CD8-positive, alpha-beta memory T cell (primary cell): ENCODE results near the gene ETS1. TPM values are rescaled to one million over a fixed set of nuclear protein-coding genes. Genes with fewer than 3 reads are reported as not detected.

Experiments
- CTCF ChIA-PET: fragments of 350-600 bp; sonication (Branson Sonifier 250); formaldehyde crosslinking; loops from one replicate; lab custom pipeline; 2021; ENCODE audit warnings: antibody characterized with exemption; lab: Charles Lee
- POLR2A ChIA-PET: fragments of 350-600 bp; sonication (Branson Sonifier 250); formaldehyde crosslinking; loops from one replicate; lab custom pipeline; 2021; ENCODE audit warnings: antibody characterized with exemption; lab: Charles Lee
- DNase-seq, 5 donors: peaks; one replicate each; pipeline versions ENCODE4 v3.0.0 to v3.0.0-alpha.2; 2020 to 2022; ENCODE audit warnings: mixed read lengths in 1 of 5
- H3K27ac ChIP-seq: one replicate; pipeline ENCODE4 v1.7.0; 2013; ENCODE audit warnings: low read depth, mild to moderate bottlenecking, low read length, moderate library complexity
- H3K27me3 ChIP-seq: 2 replicates; pipeline ENCODE4 v1.7.0; 2013; ENCODE audit warnings: low read length, mild to moderate bottlenecking; ENCODE audit not compliant: insufficient read depth, poor library complexity, severe bottlenecking
- H3K36me3 ChIP-seq: 2 replicates; pipeline ENCODE4 v1.7.0; 2013; ENCODE audit warnings: mild to moderate bottlenecking, low read length, moderate library complexity; ENCODE audit not compliant: insufficient read depth
- H3K4me1 ChIP-seq: 2 replicates; pipeline ENCODE4 v1.7.0; 2013; ENCODE audit warnings: mild to moderate bottlenecking, low read length, moderate library complexity; ENCODE audit not compliant: insufficient read depth
- H3K4me3 ChIP-seq: 2 replicates; pipeline ENCODE4 v1.7.0; 2013; ENCODE audit warnings: mild to moderate bottlenecking, low read length
- H3K9me3 ChIP-seq: 2 replicates; pipeline ENCODE4 v1.7.0; 2013; ENCODE audit warnings: mild to moderate bottlenecking, low read length
- H3K27ac Mint-ChIP-seq, 8 donors: one replicate each; pipeline ENCODE4 v1.8.0; 2020 to 2021; ENCODE audit warnings: mixed read lengths in 8 of 8, mild to moderate bottlenecking in 6 of 8, inconsistent platforms in 3 of 8, moderate library complexity in 3 of 8
- H3K27me3 Mint-ChIP-seq, 2 donors: one replicate each; pipeline ENCODE4 v1.8.0; 2020 to 2021; ENCODE audit warnings: mixed read lengths in 2 of 2, mild to moderate bottlenecking in 1 of 2, moderate library complexity in 1 of 2
- H3K36me3 Mint-ChIP-seq, 3 donors: one replicate each; pipeline ENCODE4 v1.8.0; 2020 to 2021; ENCODE audit warnings: mixed read lengths in 3 of 3, inconsistent platforms in 1 of 3, mild to moderate bottlenecking in 1 of 3
- H3K4me1 Mint-ChIP-seq, 3 donors: one replicate each; pipeline ENCODE4 v1.8.0; 2020 to 2021; ENCODE audit warnings: mixed read lengths in 3 of 3, inconsistent platforms in 1 of 3, mild to moderate bottlenecking in 1 of 3
- H3K4me3 Mint-ChIP-seq, 7 donors: one replicate each; pipeline ENCODE4 v1.8.0; 2020 to 2021; ENCODE audit warnings: mixed read lengths in 7 of 7, mild to moderate bottlenecking in 6 of 7, moderate library complexity in 4 of 7, inconsistent platforms in 2 of 7
- H3K9me3 Mint-ChIP-seq, 5 donors: one replicate each; pipeline ENCODE4 v1.8.0; 2020 to 2022; ENCODE audit warnings: mixed read lengths in 5 of 5, mild to moderate bottlenecking in 3 of 5, moderate library complexity in 2 of 5, inconsistent platforms in 1 of 5
- polyA plus RNA-seq: library from polyadenylated mRNA; unstranded; fragments of 300-500 nt; fragmentation: Illumina TruSeq; gene quantifications from one replicate; pipeline ENCODE4 v1.2.3, GENCODE V29; 2021
- total RNA-seq, 2 experiments: library from RNA; stranded (reverse); gene quantifications; one replicate each; pipeline ENCODE4 v1.2.3, GENCODE V29; 2021

ETS1 gene
- total and polyA plus RNA-seq, 3 experiments from 2014 or later: 386 to 411 (median 405) TPM

DNA sequence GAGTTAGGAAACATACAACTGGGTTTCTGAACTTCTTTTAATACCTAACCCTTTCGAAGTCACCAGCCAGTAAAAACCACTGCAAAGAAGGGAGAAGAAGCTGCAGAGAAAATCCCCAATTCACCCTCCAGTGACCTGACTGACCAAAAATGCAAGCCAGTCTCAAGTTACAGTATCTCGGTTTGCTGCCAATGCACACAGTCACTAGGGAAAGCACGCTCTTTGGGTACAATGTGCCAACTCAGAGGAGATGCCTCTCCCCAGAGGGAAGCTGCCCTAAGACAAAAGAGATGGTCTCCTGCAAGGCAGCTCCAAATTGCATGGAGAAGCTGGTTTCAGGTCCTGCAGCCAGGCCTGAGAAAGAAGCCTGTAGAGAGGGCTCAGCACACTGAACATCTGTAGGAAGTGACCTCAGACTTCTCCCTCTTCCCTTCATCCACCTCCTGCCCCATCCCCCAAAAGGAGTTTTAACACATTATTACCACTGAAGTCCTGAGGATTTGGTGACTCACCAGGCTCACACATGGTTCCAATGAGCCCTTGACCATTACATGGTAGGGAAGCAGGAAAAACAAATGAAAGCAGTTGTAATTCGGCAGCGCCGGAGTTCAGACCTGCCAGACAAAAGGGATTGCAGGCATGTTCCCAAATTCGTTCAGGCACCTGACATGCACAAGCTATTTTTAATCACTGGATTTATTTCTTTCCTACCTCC is 90.1 kb downstream of the ETS1 start:
- Histone ChIP-seq H3K9me3 (no peaks in the 10 kb centered on the region), H3K36me3 (peaks cover 26% of the 10 kb centered on the region), H3K27me3 (no peaks in the 10 kb centered on the region), H3K27ac (peak overlapping the region; percentile 20), H3K4me1 (peaks cover 100% of the 10 kb centered on the region), H3K4me3 (peak overlapping the region; percentile 32)
- ChIA-PET CTCF (interaction anchor here (0.7 to 2.6 kb wide), 14 partner anchors 8 to 207 kb away, joined by 3 to 7 read pairs (median 4); no protein-coding TSS in a partner anchor), POLR2A (interaction anchor here (0.8 to 1.6 kb wide), 6 partner anchors 9 to 174 kb away, joined by 3 to 9 read pairs (median 4); no protein-coding TSS in a partner anchor)
- peak overlapping the region; percentile 80 to 99 (median 95) for H3K27ac Mint-ChIP-seq
- DNase-seq: no peak
- peak overlapping the region; percentile 73 to 91 (median 85) for H3K4me3 Mint-ChIP-seq
- no peaks in the 10 kb centered on the region for H3K9me3 Mint-ChIP-seq
- peaks cover 4 to 93% (median 34%) of the 10 kb centered on the region in 3 donors for H3K36me3 Mint-ChIP-seq
- H3K27me3 Mint-ChIP-seq: peaks cover 0 to 2% of the 10 kb centered on the region in 2 donors
- peaks cover 96 to 100% (median 99%) of the 10 kb centered on the region in 3 donors for H3K4me1 Mint-ChIP-seq

DNA sequence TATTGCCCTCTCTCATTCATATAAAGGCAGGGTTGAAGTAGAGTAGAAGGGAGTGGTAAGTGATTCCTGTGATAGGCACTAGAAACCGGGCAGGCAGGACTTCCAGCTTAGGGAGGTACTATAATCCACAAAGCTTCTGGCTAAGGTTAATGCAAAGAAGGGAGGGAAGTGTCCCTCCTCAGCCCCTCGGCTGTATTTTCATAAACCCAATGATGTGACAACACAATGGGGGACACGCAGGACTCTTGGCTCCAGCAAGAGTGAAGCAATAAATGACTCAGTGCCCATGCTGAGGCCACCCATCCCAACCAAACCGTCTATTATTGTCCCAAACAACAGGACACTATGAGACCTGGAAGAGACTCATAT is 90.7 kb downstream of the ETS1 start:
- ChIA-PET CTCF (interaction anchor here (0.7 to 2.6 kb wide), 9 partner anchors 10 to 206 kb away, joined by 3 to 7 read pairs (median 4); no protein-coding TSS in a partner anchor), POLR2A (interaction anchor here (0.8 to 1.5 kb wide), 4 partner anchors 9 to 174 kb away, joined by 3 to 9 read pairs (median 3); no protein-coding TSS in a partner anchor)
- Histone ChIP-seq H3K9me3 (no peaks in the 10 kb centered on the region), H3K4me3 (peak overlapping the region; percentile 32), H3K36me3 (peaks cover 22% of the 10 kb centered on the region), H3K27ac (peak overlapping the region; percentile 20), H3K4me1 (peaks cover 100% of the 10 kb centered on the region), H3K27me3 (no peaks in the 10 kb centered on the region)
- peak overlapping the region; percentile 80 to 99 (median 95) for H3K27ac Mint-ChIP-seq
- H3K4me1 Mint-ChIP-seq: peaks cover 96 to 100% (median 99%) of the 10 kb centered on the region in 3 donors
- H3K9me3 Mint-ChIP-seq: no peaks in the 10 kb centered on the region
- peak overlapping the region; percentile 73 to 91 (median 85) for H3K4me3 Mint-ChIP-seq
- H3K36me3 Mint-ChIP-seq: peaks cover 4 to 93% (median 33%) of the 10 kb centered on the region in 3 donors
- no peak for DNase-seq
- H3K27me3 Mint-ChIP-seq: peaks cover 0 to 2% of the 10 kb centered on the region in 2 donors

DNA sequence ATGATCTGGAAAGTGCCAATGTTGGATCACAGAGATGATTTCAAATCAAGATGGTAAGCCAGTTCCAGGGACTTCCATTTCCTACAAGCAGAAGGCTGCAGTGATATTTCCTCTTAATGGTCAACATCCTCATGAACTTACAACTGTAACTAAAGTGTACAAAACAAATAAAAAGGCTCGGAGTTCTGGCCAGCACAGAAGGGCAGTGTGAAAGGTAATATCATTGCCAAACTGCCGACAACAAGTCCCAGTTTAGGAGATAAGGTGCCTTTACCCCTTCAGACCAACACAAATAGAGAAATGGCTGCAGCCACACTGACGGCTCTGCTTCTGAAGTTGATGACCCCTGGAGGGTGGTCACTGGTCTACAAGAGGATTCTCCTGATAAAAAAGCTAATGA is 91.1 kb downstream of the ETS1 start:
- H3K4me3 ChIP-seq: peak overlapping the region; percentile 32
- no peaks in the 10 kb centered on the region for H3K9me3 Mint-ChIP-seq
- DNase-seq: no peak
- peak overlapping the region; percentile 80 to 99 (median 95) for H3K27ac Mint-ChIP-seq
- H3K9me3 ChIP-seq: no peaks in the 10 kb centered on the region
- peak overlapping the region; percentile 73 to 91 (median 85) for H3K4me3 Mint-ChIP-seq
- H3K36me3 Mint-ChIP-seq: peaks cover 4 to 93% (median 36%) of the 10 kb centered on the region in 3 donors
- peaks cover 0 to 2% of the 10 kb centered on the region in 2 donors for H3K27me3 Mint-ChIP-seq
- ChIA-PET CTCF (interaction anchor here (0.7 to 1.7 kb wide), 4 partner anchors 10 to 136 kb away, joined by 3 to 4 read pairs (median 3); no protein-coding TSS in a partner anchor), POLR2A (interaction anchor here (0.8 to 1.3 kb wide), 2 partner anchors 16 to 29 kb away, joined by 3 to 9 read pairs; no protein-coding TSS in a partner anchor)
- H3K27ac ChIP-seq: no peak overlapping the region
- H3K27me3 ChIP-seq: no peaks in the 10 kb centered on the region
- peaks cover 100% of the 10 kb centered on the region for H3K4me1 ChIP-seq
- H3K36me3 ChIP-seq: peaks cover 22% of the 10 kb centered on the region
- peaks cover 96 to 100% (median 99%) of the 10 kb centered on the region in 3 donors for H3K4me1 Mint-ChIP-seq

DNA sequence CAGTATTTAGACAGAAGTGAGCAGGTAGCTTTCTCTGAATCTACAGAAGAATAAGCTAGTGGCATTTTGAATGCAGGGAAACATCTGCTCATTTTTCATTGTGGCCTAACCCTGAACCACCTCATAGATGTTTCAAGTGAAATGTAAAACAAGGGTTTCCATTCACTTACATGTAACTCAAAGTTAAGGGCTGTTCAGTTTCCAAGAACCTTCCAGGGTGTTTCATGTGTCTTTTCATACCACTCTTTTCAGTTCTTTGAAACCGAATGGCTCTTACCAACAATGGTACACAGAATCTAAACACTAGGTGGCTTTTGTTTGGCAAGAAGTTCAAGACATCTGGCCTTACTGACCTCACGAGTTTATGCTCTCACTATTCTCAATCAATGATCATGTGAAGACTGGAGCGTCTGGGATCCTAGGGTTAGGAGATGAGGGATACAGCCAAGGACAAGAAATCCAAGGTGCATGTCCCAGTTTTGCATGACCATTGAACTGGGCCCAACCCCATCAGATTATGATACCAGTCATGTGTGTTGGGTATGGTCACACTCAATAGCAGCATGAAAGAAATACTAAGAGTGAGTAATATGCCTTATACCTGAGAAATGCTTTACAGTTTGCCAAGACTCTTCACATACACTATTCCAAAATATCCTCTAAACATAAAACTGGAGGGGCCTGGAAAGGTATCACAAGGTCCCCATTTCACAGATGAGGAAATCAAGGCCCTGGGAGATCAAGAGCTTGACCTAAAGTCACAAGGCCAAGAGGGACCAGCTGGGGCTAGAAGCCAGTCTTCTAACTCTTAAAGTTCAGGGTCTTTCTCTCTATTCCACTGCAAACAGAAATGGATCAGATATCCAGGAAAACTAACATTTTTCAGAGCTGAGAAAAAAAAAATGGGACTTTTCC is 92.7 kb downstream of the ETS1 start:
- CTCF ChIA-PET: interaction anchor here (0.6 to 3.3 kb wide), 9 partner anchors 11 to 336 kb away, joined by 3 to 11 read pairs (median 4); no protein-coding TSS in a partner anchor
- Histone ChIP-seq H3K36me3 (peaks cover 26% of the 10 kb centered on the region), H3K27ac (no peak overlapping the region), H3K27me3 (no peaks in the 10 kb centered on the region), H3K4me3 (peak overlapping the region; percentile 12), H3K4me1 (peaks cover 99% of the 10 kb centered on the region), H3K9me3 (no peaks in the 10 kb centered on the region)
- H3K36me3 Mint-ChIP-seq: peaks cover 4 to 93% (median 39%) of the 10 kb centered on the region in 3 donors
- peak overlapping the region; percentile 80 to 99 (median 95) for H3K27ac Mint-ChIP-seq
- peak in 1 of 5 donors; percentile 53 for DNase-seq
- H3K9me3 Mint-ChIP-seq: no peaks in the 10 kb centered on the region
- POLR2A ChIA-PET: interaction anchor here (0.7 to 1.5 kb wide), 3 partner anchors 11 to 192 kb away, joined by 3 to 5 read pairs (median 4); no protein-coding TSS in a partner anchor
- peak overlapping the region; percentile 73 to 91 (median 78) for H3K4me3 Mint-ChIP-seq
- peaks cover 0 to 1% of the 10 kb centered on the region in 2 donors for H3K27me3 Mint-ChIP-seq
- H3K4me1 Mint-ChIP-seq: peaks cover 96 to 100% (median 100%) of the 10 kb centered on the region in 3 donors

DNA sequence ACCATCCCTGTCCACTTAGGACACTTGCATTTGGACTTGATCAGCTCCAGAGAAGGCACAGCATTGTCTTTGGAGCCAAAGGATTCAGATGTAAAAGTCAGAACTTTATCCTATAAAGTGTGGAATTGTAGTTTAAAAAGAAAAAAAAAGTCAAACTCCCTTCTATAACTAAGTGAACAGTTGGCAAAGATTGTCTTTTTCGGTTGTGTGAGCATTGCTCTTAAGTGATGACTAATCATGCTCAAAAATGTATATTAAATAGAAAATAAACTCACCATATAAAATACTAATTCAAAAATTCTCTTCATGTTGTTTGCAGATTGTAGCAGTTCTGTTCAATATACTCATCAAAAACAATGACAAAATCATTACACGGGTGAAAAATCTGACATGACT is 93.8 kb downstream of the ETS1 start:
- Mint-ChIP-seq H3K9me3 (no peaks in the 10 kb centered on the region), H3K4me1 (peaks cover 96 to 100% (median 100%) of the 10 kb centered on the region in 3 donors), H3K27me3 (peaks cover 0 to 2% of the 10 kb centered on the region in 2 donors), H3K36me3 (peaks cover 11 to 93% (median 46%) of the 10 kb centered on the region in 3 donors), H3K4me3 (peak overlapping the region; percentile 4 to 85 (median 72)), H3K27ac (peak overlapping the region; percentile 82 to 99 (median 97))
- CTCF ChIA-PET: interaction anchor here (0.6 to 3.3 kb wide), 8 partner anchors 8 to 337 kb away, joined by 3 to 11 read pairs (median 4); no protein-coding TSS in a partner anchor
- H3K27ac ChIP-seq: peak overlapping the region; percentile 13
- POLR2A ChIA-PET: interaction anchor here (0.5 to 2.6 kb wide), 6 partner anchors 11 to 134 kb away, joined by 3 to 6 read pairs (median 5); no protein-coding TSS in a partner anchor
- no peaks in the 10 kb centered on the region for H3K9me3 ChIP-seq
- peaks cover 99% of the 10 kb centered on the region for H3K4me1 ChIP-seq
- peaks cover 37% of the 10 kb centered on the region for H3K36me3 ChIP-seq
- DNase-seq: no peak
- H3K4me3 ChIP-seq: no peak overlapping the region
- no peaks in the 10 kb centered on the region for H3K27me3 ChIP-seq

DNA sequence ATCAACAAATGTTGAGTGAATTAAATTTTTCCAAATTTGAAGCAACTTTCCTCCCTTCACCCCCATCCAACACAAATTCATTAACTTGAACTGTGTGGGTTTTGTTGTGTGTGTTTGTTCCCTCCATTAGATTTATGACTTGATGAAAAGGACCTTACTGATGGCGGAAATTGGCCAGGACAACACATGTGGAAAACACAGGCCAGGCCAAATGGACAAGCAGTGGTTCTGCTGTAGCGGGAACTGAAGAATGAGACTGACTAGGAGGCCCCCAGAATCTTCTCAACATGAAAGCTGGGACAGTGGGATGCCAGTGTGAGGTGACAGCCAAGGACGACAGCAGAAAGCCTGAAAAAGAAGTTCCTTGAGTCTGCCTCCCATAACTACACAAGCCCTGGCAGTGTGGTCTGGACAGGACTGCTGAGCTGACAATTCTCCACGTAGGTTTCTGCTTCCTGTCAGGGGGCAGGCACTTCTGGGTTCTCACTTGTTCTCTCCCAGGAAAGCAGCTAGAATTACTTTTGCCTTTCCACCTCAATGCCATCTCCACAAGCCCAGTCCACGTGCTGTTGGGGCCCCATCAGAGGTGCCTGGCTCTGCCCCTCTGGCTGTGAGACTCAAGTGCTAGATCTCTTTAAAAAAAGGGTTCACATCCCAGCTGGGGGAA is 94.3 kb downstream of the ETS1 start:
- H3K27ac ChIP-seq: peak overlapping the region; percentile 13
- Mint-ChIP-seq H3K27ac (peak overlapping the region; percentile 82 to 99 (median 97)), H3K27me3 (peaks cover 0 to 2% of the 10 kb centered on the region in 2 donors), H3K36me3 (peaks cover 12 to 94% (median 52%) of the 10 kb centered on the region in 3 donors), H3K4me3 (peak overlapping the region; percentile 4 to 85 (median 72)), H3K4me1 (peaks cover 97 to 100% (median 100%) of the 10 kb centered on the region in 3 donors), H3K9me3 (no peaks in the 10 kb centered on the region)
- POLR2A ChIA-PET: interaction anchor here (0.5 to 2.6 kb wide), 7 partner anchors 11 to 203 kb away, joined by 3 to 6 read pairs (median 5); no protein-coding TSS in a partner anchor
- H3K9me3 ChIP-seq: no peaks in the 10 kb centered on the region
- no peaks in the 10 kb centered on the region for H3K27me3 ChIP-seq
- CTCF ChIA-PET: interaction anchor here (0.9 to 3.3 kb wide), 10 partner anchors 9 to 338 kb away, joined by 3 to 11 read pairs (median 4); no protein-coding TSS in a partner anchor
- H3K36me3 ChIP-seq: peaks cover 41% of the 10 kb centered on the region
- DNase-seq: peak in 4 of 5 donors; percentile 43 to 55 (median 54)
- H3K4me3 ChIP-seq: peak overlapping the region; percentile 29
- peaks cover 99% of the 10 kb centered on the region for H3K4me1 ChIP-seq
